GM21619 (cell line): ENCODE data around the gene MTCH1.

Source experiments
- ATAC-seq: cut with Tn5 transposase; IDR thresholded peaks from one replicate; pipeline ENCODE4 v1.9.1; 2021; ENCODE audit not compliant: unreplicated experiment

MTCH1 gene

GRCh38 chr6:36970892-36971842, 14.8 kb downstream of the MTCH1 start:
- no peak for ATAC-seq

- ATAC-seq: no peak
Observed at GRCh38 chr6:36969988-36970891, 15.8 kb downstream of the MTCH1 start.

- no peak for ATAC-seq
Observed at GRCh38 chr6:36969240-36969691, 16.7 kb downstream of the MTCH1 start.

GRCh38 chr6:36968266-36968977, 17.6 kb downstream of the MTCH1 start:
- ATAC-seq: no peak

- ATAC-seq: no peak
Observed at GRCh38 chr6:36967757-36968156, 18.2 kb downstream of the MTCH1 start.

GRCh38 chr6:36967301-36967700, 18.7 kb downstream of the MTCH1 start:
- ATAC-seq: no peak

GRCh38 chr6:36964908-36965307, 21.1 kb downstream of the MTCH1 start:
- no peak for ATAC-seq

- ATAC-seq: no peak
Observed at GRCh38 chr6:36964349-36964748, 21.6 kb downstream of the MTCH1 start.

- no peak for ATAC-seq
Observed at GRCh38 chr6:36963451-36964290, 22.3 kb downstream of the MTCH1 start.

GRCh38 chr6:36962874-36963273, 23.1 kb downstream of the MTCH1 start:
- no peak for ATAC-seq

- no peak for ATAC-seq
Observed at GRCh38 chr6:36961441-36962435, 24.3 kb downstream of the MTCH1 start.

- ATAC-seq: no peak
Observed at GRCh38 chr6:36959555-36960250, 26.3 kb downstream of the MTCH1 start.

GRCh38 chr6:36958775-36959554, 27.0 kb downstream of the MTCH1 start:
- no peak for ATAC-seq

GRCh38 chr6:36957773-36958271, 28.2 kb downstream of the MTCH1 start:
- no peak for ATAC-seq

GRCh38 chr6:36956446-36956820, 29.6 kb downstream of the MTCH1 start:
- ATAC-seq: no peak

GRCh38 chr6:36955671-36956445, 30.1 kb downstream of the MTCH1 start:
- ATAC-seq: no peak

- ATAC-seq: no peak
Observed at GRCh38 chr6:36955136-36955535, 30.9 kb downstream of the MTCH1 start.
